K562 (cell line): ENCODE data around the gene WFIKKN2. TPM values are rescaled to one million over a fixed set of nuclear protein-coding genes. Genes with fewer than 3 reads are reported as not detected.

Experiments used
- ATAC-seq: fragments of 200-7000 bp; cut with Tn5 transposase; 3 replicates; pipeline ENCODE4 v1.9.1; 2020; ENCODE audit warnings: moderate library complexity
- BruUV-seq: library from RNA; stranded (reverse); fragments of 400-500 nt; replicated peaks from 2 replicates; lab custom pipeline; 2021; lab: Mats Ljungman, UMichigan
- CTCF ChIA-PET: fragments of 300-600 bp; formaldehyde crosslinking; extraction: SDS; loops from one replicate; lab custom pipeline; 2021; ENCODE audit warnings: low intra/inter-chr PET ratio; lab: Yijun Ruan, JAX
- POLR2A ChIA-PET: fragments of 300-600, 350-650 bp; sonication (Branson Sonifier 250); formaldehyde crosslinking; extraction: SDS; loops from one replicate; lab custom pipeline; 2021; ENCODE audit warnings: antibody characterized with exemption, inconsistent platforms; lab: Yijun Ruan, JAX
- DNase-seq, 4 experiments: peaks; one replicate each; pipeline versions ENCODE4 v3.0.0 to v3.0.0-alpha.2; 2011 to 2018; ENCODE audit warnings: low spot score in 3 of 4, mixed read lengths in 3 of 4; ENCODE audit errors: extremely low read depth in 1 of 4
- FAIRE-seq: peaks from 2 replicates; lab custom pipeline; 2011; peaks lifted over from hg19 to GRCh38; lab: Jason Lieb, UNC
- H2AFZ ChIP-seq: 2 replicates; pipeline ENCODE4 v1.6.0; 2011; ENCODE audit warnings: low read depth, low read length, control low read depth, inconsistent platforms
- H3K27ac ChIP-seq: fragments of 200-600 bp; 3 replicates; pipeline ENCODE4 v1.8.0; 2011; ENCODE audit warnings: low read depth, mild to moderate bottlenecking, control low read depth, inconsistent platforms, low read length, moderate library complexity, mixed read lengths; ENCODE audit errors: extremely low read depth
- H3K27me3 ChIP-seq, 2 experiments: fragments of 300-600 bp in 1 of 2; 2 replicates in 1 of 2; 3 replicates in 1 of 2; pipeline versions ENCODE4 v1.6.0 to v1.8.0; 2011; ENCODE audit warnings: inconsistent platforms in 2 of 2, low read length in 2 of 2, mild to moderate bottlenecking in 1 of 2, mixed read lengths in 1 of 2, moderate library complexity in 1 of 2; ENCODE audit not compliant: control insufficient read depth in 2 of 2, insufficient read depth in 2 of 2
- H3K36me3 ChIP-seq: fragments of 300-600 bp; 3 replicates; pipeline ENCODE4 v1.8.0; 2011; ENCODE audit warnings: mild to moderate bottlenecking, low read length, inconsistent platforms; ENCODE audit not compliant: control insufficient read depth, insufficient read depth
- H3K4me1 ChIP-seq, 2 experiments: fragments of 200-600 bp in 1 of 2; replicated peaks in 1 of 2; 2 replicates in 1 of 2; 3 replicates in 1 of 2; pipeline versions ENCODE4 v1.5.1 to v1.8.0; 2011; ENCODE audit warnings: inconsistent platforms in 2 of 2, low read length in 2 of 2, mild to moderate bottlenecking in 1 of 2, mixed read lengths in 1 of 2, moderate library complexity in 1 of 2; ENCODE audit not compliant: control insufficient read depth in 2 of 2, insufficient read depth in 2 of 2
- H3K4me2 ChIP-seq: 2 replicates; pipeline ENCODE4 v1.6.1; 2011; ENCODE audit warnings: low read length, control low read depth, inconsistent platforms, mixed read lengths; ENCODE audit not compliant: insufficient read depth
- H3K4me3 ChIP-seq: fragments of 200-600 bp; sonication (generic), shearing (Covaris generic); 2 replicates; pipeline ENCODE4 v1.5.1; 2016; ENCODE audit warnings: control low read depth, inconsistent platforms
- H3K79me2 ChIP-seq: fragments of 200-600 bp; 3 replicates; pipeline ENCODE4 v1.8.0; 2011; ENCODE audit warnings: low read length, inconsistent platforms; ENCODE audit not compliant: control insufficient read depth, insufficient read depth
- H3K9ac ChIP-seq, 2 experiments: 2 replicates each; pipeline versions ENCODE4 v1.6.0 to v1.6.1; 2011; ENCODE audit warnings: low read depth in 2 of 2, low read length in 2 of 2, control low read depth in 1 of 2, inconsistent platforms in 1 of 2, mild to moderate bottlenecking in 1 of 2, mixed read lengths in 1 of 2; ENCODE audit not compliant: insufficient read depth in 1 of 2
- H3K9me1 ChIP-seq: one replicate; pipeline ENCODE4 v1.6.0; 2011; ENCODE audit warnings: inconsistent platforms, mild to moderate bottlenecking, low read length, moderate library complexity; ENCODE audit not compliant: control insufficient read depth, insufficient read depth
- H3K9me3 ChIP-seq: replicated peaks from 2 replicates; pipeline ENCODE4 v1.5.1; 2011; ENCODE audit warnings: low read depth, low read length, inconsistent platforms; ENCODE audit not compliant: control insufficient read depth, insufficient read depth
- H4K20me1 ChIP-seq: replicated peaks from 2 replicates; pipeline ENCODE4 v1.6.1; 2011; ENCODE audit warnings: low read length, inconsistent platforms, mixed read lengths; ENCODE audit not compliant: control insufficient read depth, insufficient read depth
- BCLAF1 ChIP-seq, 2 experiments: fragments of 450-650 bp in 1 of 2; IDR thresholded peaks; 2 replicates each; pipeline ENCODE4 v1.6.1; 2011 to 2017; ENCODE audit warnings: low read depth in 2 of 2, antibody characterized with exemption in 1 of 2, borderline replicate concordance in 1 of 2, low read length in 1 of 2, mild to moderate bottlenecking in 1 of 2, mixed read lengths in 1 of 2; ENCODE audit not compliant: control insufficient read depth in 1 of 2
- BRF1 ChIP-seq: IDR thresholded peaks from 3 replicates; pipeline ENCODE4 v1.6.1; 2011; ENCODE audit warnings: borderline replicate concordance, mild to moderate bottlenecking; ENCODE audit not compliant: insufficient read length; ENCODE audit errors: extremely low read depth
- EWSR1 ChIP-seq: fragments of 450-650 bp; IDR thresholded peaks from 2 replicates; pipeline ENCODE4 v1.6.1; 2018; ENCODE audit warnings: borderline replicate concordance, mild to moderate bottlenecking, low read depth, moderate library complexity; ENCODE audit not compliant: partially characterized antibody
- MAZ ChIP-seq, 2 experiments: fragments of 450-650 bp in 1 of 2; sonication (generic) in 1 of 2; formaldehyde crosslinking; IDR thresholded peaks in 1 of 2; conservative IDR thresholded peaks in 1 of 2; 2 replicates each; pipeline versions ENCODE4 v1.4.0 to v1.5.0; 2020; ENCODE audit warnings: mild to moderate bottlenecking in 1 of 2, missing genetic modification reagents in 1 of 2
- PREB ChIP-seq: sonication (generic); formaldehyde crosslinking; IDR thresholded peaks from 2 replicates; pipeline ENCODE4 v1.8.1; 2023; ENCODE audit warnings: mild to moderate bottlenecking, missing genetic modification reagents
- PRMT5 ChIP-seq: sonication (generic); formaldehyde crosslinking; IDR thresholded peaks from 2 replicates; pipeline ENCODE4 v1.5.0; 2020; ENCODE audit warnings: missing genetic modification reagents
- ZBTB5 ChIP-seq: fragments of 450-650 bp; IDR thresholded peaks from 2 replicates; pipeline ENCODE4 v1.6.1; 2017; ENCODE audit warnings: antibody characterized with exemption
- ZBTB7A ChIP-seq: IDR thresholded peaks from 2 replicates; pipeline ENCODE4 v1.6.1; 2011; ENCODE audit warnings: low read depth, mild to moderate bottlenecking, low read length, moderate library complexity, borderline replicate concordance; ENCODE audit not compliant: control insufficient read depth
- ZNF408 ChIP-seq: fragments of 250-450 bp; sonication (Bioruptor Pico); IDR thresholded peaks from 2 replicates; pipeline ENCODE4 v1.4.0; 2020; ENCODE audit warnings: low read depth, mild to moderate bottlenecking, moderate library complexity
- WGBS: fragments of 100-300 bp; shearing (Covaris generic); methylation state at CpG from one replicate; pipeline ENCODE4 v1.1.6; 2016; ENCODE audit warnings: low coverage, mixed read lengths; ENCODE audit not compliant: insufficient coverage; ENCODE audit errors: missing lambda C conversion rate; 5-methylcytosine and 5-hydroxymethylcytosine counted together
- in situ Hi-C: fragments of 300-500 bp; cut with MboI; formaldehyde crosslinking; loops from 4 replicates; pipeline ENCODE4 v1.15.0; 2018; ENCODE audit warnings: inconsistent platforms, mixed read lengths
- intact Hi-C: fragments of 100-400 bp; cut with micrococcal nuclease; formaldehyde crosslinking; loops from 2 replicates; pipeline ENCODE4 v1.14.2; 2022
- polyA plus RNA-seq, 8 experiments: library from polyadenylated mRNA; depleted of rRNA in 4 of 8; stranded (reverse) in 5 of 8; unstranded in 3 of 8; fragments of >200 nt; fragmentation: Nextera tagmentation in 2 of 8; fragmentation: Illumina TruSeq in 1 of 8; extraction: Ambion mirVana in 2 of 8; extraction: Trizol in 1 of 8; gene quantifications; 2 replicates each; pipeline versions ENCODE4 v1.2.1 to v1.2.3, GENCODE V29; 2011 to 2014; ENCODE audit warnings: inconsistent platforms in 1 of 8, missing spikeins in 1 of 8
- total RNA-seq, 7 experiments: library from RNA; depleted of rRNA in 6 of 7; stranded (reverse); fragments of >200 nt in 6 of 7; fragmentation: Illumina TruSeq in 2 of 7; extraction: Trizol in 2 of 7; gene quantifications; 2 replicates each; pipeline versions ENCODE4 v1.2.1 to v1.2.3, GENCODE V29; 2011 to 2021; ENCODE audit warnings: low replicate concordance in 1 of 7

The WFIKKN2 gene
- total and polyA plus RNA-seq, 9 of the 15 experiments (the other 6 are each of a cell fraction or from before 2014, with no cell fraction given): 0.07 TPM; not detected in 8

GRCh38 chr17:50842506-50843149 is 7.2 kb downstream of the WFIKKN2 start:
- DNase-seq (no peak), FAIRE-seq (no peak), ATAC-seq (no peak)
- Histone ChIP-seq H2AFZ (no peak overlapping the region), H3K36me3 (no peaks in the 10 kb centered on the region), H3K4me1 (peaks cover 0 to 13% of the 10 kb centered on the region in 2 experiments; a peak in 2 of 5 replicates), H3K9me1 (no peaks in the 10 kb centered on the region), H3K79me2 (no peaks in the 10 kb centered on the region), H3K27ac (no peak overlapping the region), H3K9ac (peak overlapping the region in 1 of 2 experiments; percentile 55; a peak in 1 of 4 replicates), H3K4me3 (no peak overlapping the region), H3K27me3 (no peaks in the 10 kb centered on the region), H3K9me3 (no peaks in the 10 kb centered on the region), H4K20me1 (no peaks in the 10 kb centered on the region; the same call in 1 of the 2 replicates), H3K4me2 (no peak overlapping the region)
- WGBS: 19% methylated on average over 9 of the region's 9 CpGs
- TF ChIP-seq ZNF408 (CRISPR knock-in tag): no peak
- no peak for TF ChIP-seq BRF1
- no peak for TF ChIP-seq BCLAF1 (IDR thresholded peaks at IDR 0.05; ENCODE audit: borderline replicate concordance in 1 of 2, control insufficient read depth in 1 of 2, low read depth in 2 of 2, low read length in 1 of 2)
- TF ChIP-seq EWSR1: no peak
- no peak for TF ChIP-seq PREB (CRISPR knock-in tag)
- TF ChIP-seq ZBTB5: no peak
- TF ChIP-seq MAZ (CRISPR knock-in tag; conservative IDR thresholded peaks at IDR 0.05 in 1 of 2, IDR thresholded peaks at IDR 0.05 in 1 of 2): no peak
- TF ChIP-seq PRMT5 (CRISPR knock-in tag): no peak
- no peak for TF ChIP-seq ZBTB7A
- ChIA-PET CTCF (interaction anchor here (1.5 to 6.1 kb wide), 3 partner anchors 25 to 60 kb away, joined by 5 to 72 read pairs (median 8); no protein-coding TSS in a partner anchor), POLR2A (interaction anchor here (0.8 kb wide), 1 partner anchor 23 kb away, joined by 5 read pairs; the partner anchor contains the start of gene TOB1)
- intact Hi-C loops: loop anchor here (1.0 to 5.0 kb wide), 4 partner anchors 26 to 360 kb away; partner anchors contain the start of gene SPATA20
- in situ Hi-C loops: loop anchor here (5.0 kb wide), 1 partner anchor 60 kb away; no protein-coding TSS in a partner anchor
- BruUV-seq: no TSS peak
